HG02623 (cell line): Measurements from ENCODE around the gene NCEH1.
A peak's percentile ranks its signal among the peaks of the same experiment; 100 is the strongest.

ENCODE experiments used
- ATAC-seq: cut with Tn5 transposase; IDR thresholded peaks from one replicate; pipeline ENCODE4 v1.9.1; 2021; ENCODE audit warnings: moderate library complexity; ENCODE audit not compliant: unreplicated experiment

Gene NCEH1

GRCh38 chr3:172647080-172647479 is 63.8 kb downstream of the NCEH1 start:
- ATAC-seq: no peak

- no peak for ATAC-seq
These were observed 64.3 kb downstream of the NCEH1 start for GRCh38 chr3:172646439-172647015.

DNA sequence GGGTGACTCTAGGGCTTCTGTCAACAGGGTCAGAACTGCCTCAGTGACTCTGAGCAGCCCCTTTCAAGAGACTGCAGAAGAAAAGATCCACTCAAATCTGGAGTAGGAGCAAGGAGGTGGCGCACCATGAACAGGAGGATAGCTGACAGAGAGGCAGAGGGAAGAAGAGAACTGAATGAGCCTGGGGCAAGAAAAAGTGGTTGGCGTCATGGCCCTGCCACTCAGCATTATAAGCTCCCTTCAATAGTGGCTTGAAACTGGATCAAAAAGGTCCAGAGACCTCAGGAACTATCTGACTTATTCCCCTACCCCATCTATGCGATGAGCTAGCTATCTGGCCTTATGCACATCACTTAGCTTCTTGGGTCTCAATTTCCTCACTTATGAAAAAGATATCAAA is 66.6 kb downstream of the NCEH1 start:
- no peak for ATAC-seq

- ATAC-seq: no peak
These were observed 67.2 kb downstream of the NCEH1 start for GRCh38 chr3:172643506-172644179.

DNA sequence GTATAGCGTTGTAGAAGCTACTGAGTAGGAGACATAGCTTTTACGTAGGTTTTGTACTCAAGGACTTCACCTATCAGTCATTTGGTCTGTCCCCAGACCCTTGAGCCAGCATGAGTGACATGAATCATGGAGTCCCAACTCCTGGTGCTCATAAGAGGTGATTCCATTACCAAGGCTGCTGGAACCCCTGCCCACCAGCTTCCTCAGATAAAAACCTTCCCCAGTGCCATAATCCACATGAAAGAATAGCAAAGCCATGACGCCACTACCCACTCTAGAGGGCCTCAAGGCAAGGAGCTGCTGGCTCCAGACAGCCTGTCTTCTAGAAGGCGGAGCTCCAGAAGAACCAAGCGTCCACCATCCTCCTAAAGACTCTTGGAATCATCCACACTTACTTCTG is 69.6 kb downstream of the NCEH1 start:
- ATAC-seq: no peak

DNA sequence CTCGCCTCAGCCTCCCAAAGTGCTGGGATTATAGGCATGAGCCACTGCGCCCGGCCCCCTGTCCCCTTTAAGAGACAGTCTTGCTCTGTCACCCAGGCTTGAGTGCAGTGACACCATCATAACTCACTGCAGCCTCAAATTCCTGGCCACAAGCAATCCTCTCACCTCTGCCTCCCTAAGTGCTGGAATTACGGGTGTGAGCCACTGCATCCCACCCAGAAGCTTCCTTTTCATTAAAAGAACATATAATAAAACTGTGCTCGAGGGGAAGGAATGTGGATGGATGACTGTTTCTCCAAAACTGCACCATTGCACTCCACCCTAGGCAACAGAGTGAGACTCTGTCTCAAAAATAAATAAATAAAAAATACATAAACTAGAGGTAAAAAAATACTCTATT is 70.1 kb downstream of the NCEH1 start:
- ATAC-seq: no peak

DNA sequence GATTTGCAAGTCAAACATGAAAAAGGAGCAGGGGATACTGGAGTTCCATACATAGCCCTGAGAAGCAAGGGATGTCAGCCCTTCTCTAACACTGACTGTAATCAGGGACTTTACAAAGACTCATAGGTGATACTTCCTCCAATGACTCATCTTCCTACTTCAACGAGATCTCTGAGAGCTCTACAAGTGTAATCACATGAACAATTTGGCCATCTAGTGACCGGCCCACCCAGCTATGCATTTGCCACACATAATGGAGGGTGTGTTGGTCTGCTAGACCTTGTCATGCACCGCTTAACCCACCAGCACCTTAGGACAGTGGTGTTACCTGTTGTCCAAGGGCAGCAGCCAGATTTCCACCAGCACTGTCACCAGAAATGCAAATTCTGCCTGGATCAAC is 75.3 kb downstream of the NCEH1 start:
- ATAC-seq: peak; percentile 100

DNA sequence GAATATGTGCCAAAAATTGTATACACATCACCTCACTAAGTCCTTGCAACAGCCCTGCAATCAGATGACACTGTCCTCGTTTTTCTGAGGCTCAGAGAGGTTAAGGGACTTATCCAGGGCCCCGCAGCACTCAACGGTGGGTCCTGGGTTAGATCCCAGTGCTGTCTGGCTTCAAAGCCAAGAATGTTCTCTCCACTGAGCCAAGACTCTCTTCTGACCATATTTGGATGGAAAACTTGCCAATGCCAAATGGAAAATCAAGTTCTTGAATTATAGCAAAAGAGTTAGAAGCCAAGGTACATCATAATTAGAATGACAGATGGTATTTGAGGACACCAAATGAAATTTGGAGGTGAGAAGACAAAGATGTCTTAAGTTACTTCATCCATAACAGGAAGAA is 75.9 kb downstream of the NCEH1 start:
- ATAC-seq: no peak

- no peak for ATAC-seq
These were observed 80.6 kb downstream of the NCEH1 start for GRCh38 chr3:172630316-172630715.

DNA sequence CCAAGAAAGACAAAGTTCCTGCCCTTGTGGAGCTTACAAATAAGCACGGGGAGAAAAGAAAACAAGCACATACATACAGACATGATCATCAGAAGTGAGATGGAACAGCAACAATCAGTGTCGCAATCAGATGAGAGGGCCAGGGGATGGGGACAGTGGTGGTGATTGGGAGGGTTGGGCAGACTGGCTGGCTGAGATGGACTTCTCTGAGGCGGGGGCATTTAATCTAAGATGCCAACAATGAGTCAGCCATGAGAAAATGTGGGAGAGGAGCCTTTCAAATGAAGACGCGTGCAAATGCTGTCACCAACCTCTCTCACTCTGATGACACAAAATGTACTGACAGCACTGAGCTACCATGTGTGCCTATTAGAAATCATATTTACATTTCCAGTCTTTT is 81.4 kb downstream of the NCEH1 start:
- no peak for ATAC-seq

- no peak for ATAC-seq
These were observed 83.6 kb downstream of the NCEH1 start for GRCh38 chr3:172627057-172627809.

DNA sequence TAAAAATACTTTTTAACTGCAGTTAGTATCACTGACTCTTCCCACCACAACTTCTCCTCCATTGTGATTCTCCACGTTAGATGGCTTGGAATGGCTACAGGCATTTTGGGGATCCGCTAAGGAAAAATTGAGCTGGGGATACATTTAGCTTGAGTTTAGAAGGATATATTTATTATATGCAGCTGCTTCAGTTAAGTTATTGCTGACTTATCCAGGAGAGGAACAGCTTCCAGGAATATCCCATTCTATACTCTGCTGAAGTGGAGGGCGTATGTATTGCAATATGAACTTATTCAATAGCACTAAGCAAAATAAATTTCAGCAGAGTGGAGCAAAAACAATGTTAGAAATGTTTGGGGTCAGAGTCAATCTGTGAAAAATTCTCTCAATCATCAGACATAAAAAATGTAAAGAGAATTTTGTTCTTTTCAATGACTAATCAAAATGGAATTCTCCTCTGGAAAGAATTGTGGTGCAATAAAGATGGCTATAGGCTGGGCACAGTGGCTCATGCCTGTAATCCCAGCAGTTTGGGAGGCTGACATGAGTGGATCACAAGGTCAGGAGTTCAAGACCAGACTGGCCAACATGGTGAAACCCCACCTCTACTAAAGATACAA is 84.7 kb downstream of the NCEH1 start:
- no peak for ATAC-seq

GRCh38 chr3:172625404-172625803 is 85.5 kb downstream of the NCEH1 start:
- no peak for ATAC-seq

DNA sequence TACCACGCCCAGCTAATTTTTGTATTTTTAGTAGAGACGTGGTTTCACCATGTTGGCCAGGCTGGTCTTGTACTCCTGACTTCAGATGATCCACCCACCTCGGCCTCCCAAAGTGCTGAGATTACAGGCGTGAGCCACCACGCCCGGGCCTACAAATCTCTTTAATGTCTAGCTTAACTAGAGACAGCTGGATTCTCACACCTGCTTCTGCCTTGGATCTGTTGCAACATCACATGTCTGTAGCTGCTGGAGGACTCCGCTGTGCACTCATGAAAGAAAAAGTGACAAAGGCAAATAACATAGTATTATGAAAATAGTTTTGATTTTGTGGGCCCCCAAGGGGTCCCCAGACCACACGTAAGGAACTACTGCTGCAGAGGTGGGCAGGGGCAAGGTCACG is 85.9 kb downstream of the NCEH1 start:
- ATAC-seq: no peak

DNA sequence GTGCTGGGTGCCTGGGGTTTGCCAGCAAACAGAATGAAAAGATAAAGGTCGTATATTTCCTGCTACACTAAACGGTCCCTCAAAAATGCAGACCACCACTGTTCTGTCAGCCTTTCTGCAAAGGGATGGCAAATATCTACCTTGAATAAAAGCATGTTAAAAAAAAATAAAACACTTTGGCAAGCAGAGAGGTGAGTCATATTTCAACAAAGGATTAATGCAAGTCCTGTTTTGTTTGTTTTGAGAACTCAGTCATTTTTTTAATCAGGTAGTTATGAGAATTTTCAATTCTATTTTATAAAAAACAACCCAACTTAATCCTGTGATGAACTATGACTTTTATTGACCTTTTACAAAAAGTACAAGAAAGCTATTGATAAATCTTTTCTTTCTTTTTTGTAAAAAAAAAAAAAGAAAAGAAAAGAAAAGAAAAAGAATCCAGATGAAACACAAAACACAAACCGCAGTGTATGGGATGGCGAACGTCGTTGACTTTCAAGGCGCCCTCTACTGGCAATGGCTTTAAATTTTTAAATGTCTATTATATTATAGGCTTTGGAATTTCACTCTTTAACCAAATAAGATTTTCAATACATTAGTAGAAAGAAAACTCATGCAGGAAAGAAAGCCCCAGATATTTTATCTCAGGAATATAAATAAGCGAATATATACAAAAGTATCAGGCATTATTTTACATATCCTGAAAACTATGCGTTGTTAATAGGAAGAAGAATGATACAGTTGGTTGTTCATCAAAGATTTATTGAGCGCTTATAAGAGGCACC is 87.8 kb downstream of the NCEH1 start:
- no peak for ATAC-seq

DNA sequence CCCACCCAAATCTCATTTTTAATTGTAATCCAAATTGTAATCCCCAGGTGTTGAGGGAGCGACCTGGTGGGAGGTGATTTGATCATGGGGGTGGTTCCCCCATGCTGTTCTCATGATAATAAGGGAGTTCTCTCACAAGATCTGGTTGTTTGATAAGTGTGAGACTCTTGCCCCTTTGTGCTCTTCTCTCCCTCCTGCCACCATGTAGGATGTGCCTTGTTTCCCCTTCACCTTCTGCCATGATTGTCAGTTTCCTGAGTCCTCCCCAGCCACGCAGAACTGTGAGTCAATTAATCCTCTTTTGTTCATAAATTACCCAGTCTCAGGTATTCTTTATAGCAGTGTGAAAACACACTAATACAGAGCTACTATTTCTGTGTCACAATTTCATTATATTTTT is 88.7 kb downstream of the NCEH1 start:
- ATAC-seq: no peak

DNA sequence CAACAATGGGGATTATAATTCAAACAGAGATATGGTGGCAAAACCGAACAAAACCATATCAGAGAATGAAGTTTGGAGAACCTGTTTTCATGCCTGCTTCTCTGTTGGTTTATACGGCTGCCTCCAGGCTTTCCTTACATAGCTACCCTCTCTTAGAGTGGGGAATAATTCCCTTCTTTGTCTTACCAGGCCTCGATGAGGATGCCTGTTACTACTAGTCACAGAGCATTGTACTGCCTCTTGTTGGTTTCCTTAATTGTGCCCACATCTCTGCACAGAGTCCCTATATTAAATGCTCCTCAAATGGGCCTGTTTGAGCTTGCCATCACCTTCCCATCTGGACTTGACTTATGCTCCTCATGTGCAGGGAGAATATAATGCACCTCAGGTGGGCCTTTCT is 92.9 kb downstream of the NCEH1 start:
- ATAC-seq: no peak

- no peak for ATAC-seq
These were observed 93.7 kb downstream of the NCEH1 start for GRCh38 chr3:172617013-172617706.

- ATAC-seq: no peak
These were observed 94.8 kb downstream of the NCEH1 start for GRCh38 chr3:172616031-172616461.

GRCh38 chr3:172615296-172615695 is 95.6 kb downstream of the NCEH1 start:
- ATAC-seq: no peak
